Effector memory CD4-positive, alpha-beta T cell (primary cell): ENCODE results near the gene TEX2.
"Not testable (repeated sequence)": the region's sequence is repeated elsewhere in the genome, so short reads cannot be mapped to it uniquely, and the experiment has no call there.

Experiments used
- DNase-seq, 3 donors: peaks; one replicate each; pipeline ENCODE4 v3.0.0-alpha.2; 2020
- H3K27ac ChIP-seq: 2 replicates; pipeline ENCODE4 v1.7.0; 2013; ENCODE audit warnings: mild to moderate bottlenecking, low read length, moderate library complexity; ENCODE audit not compliant: insufficient read depth, poor library complexity, severe bottlenecking
- H3K27me3 ChIP-seq: replicated peaks from 2 replicates; pipeline ENCODE4 v1.7.0; 2013; ENCODE audit warnings: mild to moderate bottlenecking, low read length; ENCODE audit not compliant: insufficient read depth, control insufficient read depth, poor library complexity, severe bottlenecking
- H3K36me3 ChIP-seq: 2 replicates; pipeline ENCODE4 v1.7.0; 2013; ENCODE audit warnings: mild to moderate bottlenecking, low read length, moderate library complexity; ENCODE audit not compliant: control insufficient read depth, insufficient read depth
- H3K4me1 ChIP-seq: 2 replicates; pipeline ENCODE4 v1.7.0; 2013; ENCODE audit warnings: low read length, mild to moderate bottlenecking; ENCODE audit not compliant: control insufficient read depth, insufficient read depth, poor library complexity, severe bottlenecking
- H3K4me3 ChIP-seq: 2 replicates; pipeline ENCODE4 v1.7.0; 2013; ENCODE audit warnings: low read length, low read depth, mild to moderate bottlenecking; ENCODE audit not compliant: insufficient read depth, poor library complexity, severe bottlenecking
- H3K9me3 ChIP-seq: 2 replicates; pipeline ENCODE4 v1.7.0; 2013; ENCODE audit warnings: mild to moderate bottlenecking, low read length, moderate library complexity; ENCODE audit not compliant: control insufficient read depth

TEX2 gene

DNA sequence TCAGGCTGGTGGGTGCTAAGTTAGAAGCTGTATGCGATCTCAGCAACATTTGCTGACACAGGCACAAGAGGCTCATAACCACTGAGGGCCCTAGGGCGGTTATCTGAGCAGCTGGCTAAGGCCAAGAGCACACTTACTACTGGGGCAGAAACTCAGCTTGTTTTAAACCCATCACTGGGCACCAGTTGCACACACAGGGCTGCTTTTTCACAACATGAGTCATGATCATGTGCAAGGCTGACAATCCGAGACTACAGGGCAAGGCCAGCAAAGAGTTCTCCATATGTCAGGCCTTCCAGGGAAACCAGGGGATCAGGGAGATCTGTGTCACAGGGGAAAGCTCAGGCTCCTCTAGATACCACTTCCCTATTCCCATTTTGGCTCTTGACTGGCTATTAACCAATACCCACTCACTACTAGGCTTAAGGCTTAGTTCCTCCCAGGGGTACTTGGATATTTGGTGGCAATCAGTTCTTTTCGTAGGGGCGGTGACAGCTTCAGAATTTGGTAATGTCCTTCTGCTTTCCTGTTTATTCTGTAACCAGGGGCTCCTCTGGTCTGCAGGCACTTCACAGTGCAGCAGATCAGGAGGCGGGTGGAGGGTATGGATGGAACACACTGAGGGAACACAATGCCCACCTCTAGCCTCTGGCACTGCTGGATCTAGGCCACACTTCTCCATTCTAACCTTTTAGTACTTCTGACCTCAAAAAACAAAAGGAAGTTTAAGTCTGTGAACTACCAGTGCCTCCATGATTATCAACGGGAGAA is 88.2 kb downstream of the TEX2 start:
- H3K9me3 ChIP-seq = no peaks in the 10 kb centered on the region
- H3K27ac ChIP-seq = no peak overlapping the region
- H3K36me3 ChIP-seq = no peaks in the 10 kb centered on the region
- DNase-seq = no peak
- H3K27me3 ChIP-seq = no peaks in the 10 kb centered on the region
- no peak overlapping the region for H3K4me3 ChIP-seq
- H3K4me1 ChIP-seq = no peaks in the 10 kb centered on the region

GRCh38 chr17:64173646-64174045 is 89.4 kb downstream of the TEX2 start:
- Histone ChIP-seq H3K4me1 (no peaks in the 10 kb centered on the region), H3K27ac (no peak overlapping the region), H3K36me3 (peaks cover 2% of the 10 kb centered on the region), H3K9me3 (no peaks in the 10 kb centered on the region), H3K4me3 (no peak overlapping the region), H3K27me3 (no peaks in the 10 kb centered on the region)
- no peak for DNase-seq

GRCh38 chr17:64172510-64172909 is 90.5 kb downstream of the TEX2 start:
- Histone ChIP-seq H3K4me1 (no peaks in the 10 kb centered on the region), H3K36me3 (peaks cover 6% of the 10 kb centered on the region), H3K27ac (no peak overlapping the region), H3K4me3 (no peak overlapping the region), H3K9me3 (no peaks in the 10 kb centered on the region), H3K27me3 (no peaks in the 10 kb centered on the region)
- no peak for DNase-seq

- Histone ChIP-seq H3K27ac (no peak overlapping the region), H3K4me1 (no peaks in the 10 kb centered on the region), H3K36me3 (peaks cover 6% of the 10 kb centered on the region), H3K27me3 (no peaks in the 10 kb centered on the region), H3K9me3 (no peaks in the 10 kb centered on the region), H3K4me3 (no peak overlapping the region)
- no peak for DNase-seq
These were observed 92.0 kb downstream of the TEX2 start for GRCh38 chr17:64171041-64171440.

DNA sequence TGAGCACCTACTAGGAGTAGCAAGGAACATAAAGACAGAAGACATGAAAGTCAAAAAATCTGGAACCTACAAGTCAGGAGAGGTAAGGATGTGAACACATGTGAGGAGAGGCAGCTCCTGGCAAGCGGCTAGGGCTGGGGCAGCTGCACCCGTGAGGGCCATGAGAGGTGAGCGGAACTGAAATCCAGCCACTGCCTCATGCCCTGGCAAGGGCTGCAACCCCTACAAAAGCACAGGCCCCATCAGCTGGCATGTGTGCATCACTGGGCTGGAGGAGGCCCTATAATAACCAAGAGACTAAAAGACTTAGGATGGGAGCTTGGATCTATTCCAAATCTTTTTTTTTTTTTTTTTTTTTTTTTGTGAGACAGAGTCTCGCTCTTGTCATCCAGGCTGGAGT is 92.8 kb downstream of the TEX2 start:
- no peak overlapping the region for H3K4me3 ChIP-seq
- no peaks in the 10 kb centered on the region for H3K9me3 ChIP-seq
- no peaks in the 10 kb centered on the region for H3K27me3 ChIP-seq
- DNase-seq = no peak
- no peak overlapping the region for H3K27ac ChIP-seq
- no peaks in the 10 kb centered on the region for H3K4me1 ChIP-seq
- peaks cover 6% of the 10 kb centered on the region for H3K36me3 ChIP-seq

GRCh38 chr17:64167666-64168065 is 95.4 kb downstream of the TEX2 start:
- not testable (repeated sequence) for H3K4me3 ChIP-seq, DNase-seq, H3K27me3 ChIP-seq, H3K27ac ChIP-seq, H3K9me3 ChIP-seq, H3K4me1 ChIP-seq, H3K36me3 ChIP-seq

GRCh38 chr17:64166876-64167275 is 96.2 kb downstream of the TEX2 start:
- DNase-seq = no peak
- Histone ChIP-seq H3K27ac (no peak overlapping the region), H3K4me3 (no peak overlapping the region), H3K27me3 (no peaks in the 10 kb centered on the region), H3K36me3 (peaks cover 6% of the 10 kb centered on the region), H3K9me3 (no peaks in the 10 kb centered on the region), H3K4me1 (no peaks in the 10 kb centered on the region)

GRCh38 chr17:64165347-64165746 is 97.7 kb downstream of the TEX2 start:
- H3K9me3 ChIP-seq = no peaks in the 10 kb centered on the region
- H3K27me3 ChIP-seq = no peaks in the 10 kb centered on the region
- H3K27ac ChIP-seq = no peak overlapping the region
- no peak overlapping the region for H3K4me3 ChIP-seq
- H3K36me3 ChIP-seq = peaks cover 9% of the 10 kb centered on the region
- H3K4me1 ChIP-seq = no peaks in the 10 kb centered on the region
- DNase-seq = no peak

- H3K4me1 ChIP-seq = no peaks in the 10 kb centered on the region
- DNase-seq = no peak
- no peak overlapping the region for H3K4me3 ChIP-seq
- no peaks in the 10 kb centered on the region for H3K27me3 ChIP-seq
- no peaks in the 10 kb centered on the region for H3K9me3 ChIP-seq
- H3K36me3 ChIP-seq = peaks cover 10% of the 10 kb centered on the region
- no peak overlapping the region for H3K27ac ChIP-seq
These were observed 98.3 kb downstream of the TEX2 start for GRCh38 chr17:64164596-64165285.

- Histone ChIP-seq H3K9me3 (no peaks in the 10 kb centered on the region), H3K4me3 (no peak overlapping the region), H3K27me3 (no peaks in the 10 kb centered on the region), H3K4me1 (no peaks in the 10 kb centered on the region), H3K36me3 (peaks cover 5% of the 10 kb centered on the region), H3K27ac (no peak overlapping the region)
- DNase-seq = no peak
These were observed 99.6 kb downstream of the TEX2 start for GRCh38 chr17:64163468-64163867.
